Central memory CD8-positive, alpha-beta T cell (primary cell): ENCODE measurements around the gene CCDC174.

Experiments used
- ATAC-seq: fragments of 150-1000 bp; cut with Tn5 transposase; replicated peaks from 2 replicates; pipeline ENCODE4 v1.10.0; 2022; ENCODE audit warnings: mild to moderate bottlenecking, moderate FRiP score, moderate number of reproducible peaks; ENCODE audit not compliant: poor library complexity, severe bottlenecking; ENCODE audit errors: extremely low read depth
- DNase-seq, 2 donors: peaks; one replicate each; pipeline ENCODE4 v3.0.0; 2021; ENCODE audit warnings: low spot score in 2 of 2
- H3K27ac Mint-ChIP-seq: one replicate; pipeline ENCODE4 v1.8.0; 2022; ENCODE audit warnings: low read depth, mild to moderate bottlenecking, moderate library complexity, mixed read lengths
- H3K27me3 Mint-ChIP-seq: one replicate; pipeline ENCODE4 v1.8.0; 2022; ENCODE audit warnings: mixed read lengths
- H3K36me3 Mint-ChIP-seq: one replicate; pipeline ENCODE4 v1.8.0; 2022; ENCODE audit warnings: mild to moderate bottlenecking, moderate library complexity, mixed read lengths; ENCODE audit not compliant: insufficient read depth
- H3K4me1 Mint-ChIP-seq: one replicate; pipeline ENCODE4 v1.8.0; 2022; ENCODE audit warnings: mixed read lengths
- H3K4me3 Mint-ChIP-seq: one replicate; pipeline ENCODE4 v1.8.0; 2022; ENCODE audit warnings: mild to moderate bottlenecking, moderate library complexity, mixed read lengths
- H3K9me3 Mint-ChIP-seq: one replicate; pipeline ENCODE4 v1.8.0; 2022; ENCODE audit warnings: mixed read lengths

Gene CCDC174

DNA sequence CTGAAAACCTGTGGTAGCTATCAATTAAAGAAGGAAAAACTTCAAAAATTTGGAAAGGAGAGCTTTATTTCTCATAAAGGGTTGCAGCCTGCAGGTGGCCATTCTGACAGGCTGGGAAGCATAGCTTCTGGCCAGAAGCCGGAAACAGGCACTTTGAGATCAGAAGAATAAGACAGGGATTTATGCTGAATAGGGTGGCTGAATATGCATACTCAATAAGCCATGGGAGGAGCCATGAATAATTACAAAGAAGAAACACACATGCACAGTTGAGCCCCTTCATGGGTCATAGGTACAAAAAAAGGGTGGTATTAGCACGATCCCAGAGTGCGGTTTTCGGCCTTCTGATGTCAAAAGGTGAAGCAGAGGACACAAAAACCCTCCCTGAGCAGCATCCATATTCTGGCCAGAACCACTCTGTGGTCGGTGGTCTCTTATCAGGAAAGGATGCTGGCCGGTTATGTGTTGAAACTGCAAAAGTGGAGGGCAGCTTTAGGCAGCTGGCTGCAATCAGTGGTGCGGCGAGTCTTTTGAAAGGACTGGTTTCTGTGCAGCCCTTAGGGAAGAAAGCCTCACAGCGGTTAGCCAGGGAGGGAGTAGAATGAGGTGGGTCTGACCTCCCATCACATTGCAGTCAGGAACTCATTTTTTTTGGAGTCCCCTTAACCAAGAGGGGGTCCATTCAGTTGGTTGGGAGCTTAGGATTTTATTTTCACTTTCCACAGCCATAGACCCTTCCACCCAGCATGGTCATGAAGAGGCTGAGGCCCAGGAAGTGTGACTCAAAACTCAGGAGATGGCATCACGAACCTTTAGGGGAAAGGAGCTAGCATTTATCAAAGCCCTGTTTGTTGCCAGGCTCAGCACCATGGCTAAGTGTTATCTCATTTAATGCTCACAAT lies 34.7 kb upstream of the CCDC174 start:
- Mint-ChIP-seq H3K9me3 (no peaks in the 10 kb centered on the region), H3K27me3 (peaks cover 53% of the 10 kb centered on the region), H3K36me3 (peaks cover 3% of the 10 kb centered on the region), H3K27ac (no peak overlapping the region), H3K4me1 (no peaks in the 10 kb centered on the region), H3K4me3 (no peak overlapping the region)
- no peak for DNase-seq
- ATAC-seq: no peak

DNA sequence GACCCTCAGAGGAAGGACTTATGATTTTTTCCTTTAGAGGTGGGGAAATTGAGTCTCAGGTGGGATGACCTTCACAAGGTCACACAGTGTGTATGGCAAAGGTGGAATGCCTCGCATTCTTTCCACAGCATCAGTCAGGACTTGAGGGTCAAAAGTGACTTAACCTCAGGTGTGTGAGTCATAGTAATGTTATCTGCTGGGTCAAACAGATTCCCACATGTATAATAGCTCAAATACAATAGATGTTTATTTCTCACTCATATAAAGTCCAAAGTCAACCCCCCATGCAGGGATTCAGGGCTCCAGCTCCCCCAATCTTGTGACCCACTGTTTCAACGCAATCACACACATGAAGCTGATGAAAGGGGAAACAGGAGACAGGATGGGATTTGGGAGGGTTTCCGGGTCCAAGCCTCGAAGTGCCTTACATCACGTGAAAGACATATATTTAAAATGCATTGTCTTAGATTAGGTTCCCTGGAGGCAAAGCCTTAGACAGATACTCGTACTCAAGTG lies 34.0 kb upstream of the CCDC174 start:
- Mint-ChIP-seq H3K4me3 (no peak overlapping the region), H3K36me3 (peaks cover 1% of the 10 kb centered on the region), H3K27ac (no peak overlapping the region), H3K27me3 (peaks cover 47% of the 10 kb centered on the region), H3K4me1 (no peaks in the 10 kb centered on the region), H3K9me3 (no peaks in the 10 kb centered on the region)
- ATAC-seq: no peak
- DNase-seq: no peak

DNA sequence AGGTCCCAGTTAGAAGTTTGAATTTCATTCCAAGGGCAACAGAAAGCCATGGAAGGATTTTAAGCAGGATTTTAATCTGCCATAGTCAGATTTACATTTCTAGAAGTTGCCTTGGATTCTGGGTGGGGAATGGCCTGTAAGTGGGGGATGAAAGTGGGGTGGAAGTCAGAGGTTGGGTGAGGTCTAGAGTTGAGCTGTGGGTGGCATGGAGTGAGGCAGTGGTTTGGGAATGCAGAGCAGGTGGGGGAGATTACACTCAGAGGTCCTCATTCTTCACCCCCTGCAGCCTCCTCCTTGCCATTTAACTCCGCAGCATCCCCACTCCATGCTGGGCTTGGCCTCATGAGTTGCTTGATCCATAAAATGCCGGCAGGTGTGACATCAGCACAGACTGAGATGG lies 32.0 kb upstream of the CCDC174 start:
- no peaks in the 10 kb centered on the region for H3K9me3 Mint-ChIP-seq
- DNase-seq (no peak), ATAC-seq (no peak)
- H3K4me1 Mint-ChIP-seq: no peaks in the 10 kb centered on the region
- H3K36me3 Mint-ChIP-seq: peaks cover 1% of the 10 kb centered on the region
- H3K4me3 Mint-ChIP-seq: no peak overlapping the region
- no peak overlapping the region for H3K27ac Mint-ChIP-seq
- peaks cover 54% of the 10 kb centered on the region for H3K27me3 Mint-ChIP-seq

DNA sequence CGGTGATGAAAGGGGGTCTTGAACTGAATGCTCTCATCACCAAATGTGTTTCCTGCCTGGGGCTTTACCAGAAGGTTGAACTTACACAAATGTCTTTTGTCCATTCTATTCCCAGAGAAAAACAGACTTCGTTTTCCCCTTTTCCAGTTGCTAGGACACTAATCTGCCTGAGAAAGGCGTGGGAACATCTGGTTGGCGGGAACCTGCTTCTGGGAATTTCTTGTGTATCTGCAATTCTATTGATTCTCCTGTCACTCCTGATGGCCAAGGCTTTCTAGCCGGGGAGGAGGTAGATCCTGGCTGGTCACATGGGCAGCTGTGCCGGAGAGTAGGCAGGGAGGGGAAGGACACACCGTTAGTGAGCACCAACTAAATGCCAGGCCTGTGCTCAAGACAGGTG lies 31.1 kb upstream of the CCDC174 start:
- no peaks in the 10 kb centered on the region for H3K9me3 Mint-ChIP-seq
- DNase-seq (no peak), ATAC-seq (no peak)
- no peaks in the 10 kb centered on the region for H3K4me1 Mint-ChIP-seq
- no peak overlapping the region for H3K27ac Mint-ChIP-seq
- no peak overlapping the region for H3K4me3 Mint-ChIP-seq
- no peaks in the 10 kb centered on the region for H3K36me3 Mint-ChIP-seq
- H3K27me3 Mint-ChIP-seq: peaks cover 57% of the 10 kb centered on the region

DNA sequence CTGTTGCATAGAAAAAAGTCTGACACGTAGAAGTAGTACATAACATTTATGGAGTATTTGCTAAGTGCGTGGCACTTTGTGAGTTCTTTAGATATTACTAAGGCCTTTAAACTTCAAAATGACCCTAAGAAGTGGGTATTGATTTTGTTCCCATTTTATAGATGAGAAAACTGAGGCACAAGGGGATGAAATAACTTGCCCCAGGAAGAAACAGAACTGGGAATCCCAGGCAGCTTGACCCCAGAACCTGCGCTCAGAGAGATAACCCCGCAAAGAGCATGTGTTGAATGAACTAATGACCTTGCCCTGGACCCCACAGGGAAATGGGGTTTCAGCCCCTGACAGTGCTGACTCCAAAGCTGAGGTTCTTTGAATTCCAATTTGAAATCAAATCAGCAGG lies 30.5 kb upstream of the CCDC174 start:
- Mint-ChIP-seq H3K4me3 (no peak overlapping the region), H3K9me3 (no peaks in the 10 kb centered on the region), H3K27ac (no peak overlapping the region), H3K36me3 (no peaks in the 10 kb centered on the region), H3K4me1 (no peaks in the 10 kb centered on the region), H3K27me3 (peaks cover 51% of the 10 kb centered on the region)
- DNase-seq (no peak), ATAC-seq (no peak)

DNA sequence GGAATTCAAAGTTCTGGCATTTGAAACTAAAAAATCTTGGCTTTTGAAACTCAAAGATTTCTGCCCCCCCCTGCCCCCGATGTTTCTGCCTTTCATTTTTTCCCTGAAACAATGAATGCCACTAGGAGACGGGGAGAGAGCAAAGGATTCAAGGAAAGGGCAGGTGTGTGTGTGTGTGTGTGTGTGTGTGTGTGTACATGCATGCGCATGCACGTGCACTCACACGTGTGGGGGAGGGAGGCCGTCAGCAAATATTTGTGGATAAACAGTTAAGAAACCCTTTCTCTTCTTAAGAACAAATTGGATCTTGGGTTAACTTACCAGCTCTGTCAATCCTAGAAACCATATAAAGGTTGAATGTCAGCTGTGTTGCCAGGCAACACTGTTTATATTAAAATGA lies 29.2 kb upstream of the CCDC174 start:
- DNase-seq: no peak
- Mint-ChIP-seq H3K9me3 (no peaks in the 10 kb centered on the region), H3K4me3 (no peak overlapping the region), H3K36me3 (no peaks in the 10 kb centered on the region), H3K27me3 (peaks cover 47% of the 10 kb centered on the region), H3K4me1 (no peaks in the 10 kb centered on the region), H3K27ac (no peak overlapping the region)
- ATAC-seq: no peak

DNA sequence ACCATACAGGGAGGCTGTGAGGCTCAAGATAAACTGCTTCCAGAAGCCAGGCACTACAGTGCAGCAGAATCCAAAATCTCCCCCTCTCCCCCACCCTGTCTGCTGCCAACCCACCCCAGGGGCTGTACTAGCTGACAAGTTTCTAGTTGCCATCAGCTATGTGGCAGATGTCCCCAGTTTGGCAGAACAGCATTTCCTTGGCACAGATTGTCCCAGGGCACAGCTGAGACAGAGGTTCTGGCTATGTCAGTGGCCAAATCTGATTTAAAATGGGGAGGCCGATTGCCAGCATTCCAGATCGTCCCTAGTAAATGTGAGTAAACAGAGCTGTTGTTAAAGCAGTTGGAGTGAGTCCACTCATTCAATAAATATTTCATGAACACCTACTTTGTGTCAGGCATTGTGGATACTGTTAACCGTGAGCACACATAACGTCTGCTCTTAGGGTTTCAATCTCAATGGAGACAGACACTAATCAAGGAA lies 28.0 kb upstream of the CCDC174 start:
- Mint-ChIP-seq H3K27ac (no peak overlapping the region), H3K4me1 (no peaks in the 10 kb centered on the region), H3K9me3 (no peaks in the 10 kb centered on the region), H3K27me3 (peaks cover 50% of the 10 kb centered on the region), H3K4me3 (no peak overlapping the region), H3K36me3 (no peaks in the 10 kb centered on the region)
- ATAC-seq: no peak
- DNase-seq: no peak

DNA sequence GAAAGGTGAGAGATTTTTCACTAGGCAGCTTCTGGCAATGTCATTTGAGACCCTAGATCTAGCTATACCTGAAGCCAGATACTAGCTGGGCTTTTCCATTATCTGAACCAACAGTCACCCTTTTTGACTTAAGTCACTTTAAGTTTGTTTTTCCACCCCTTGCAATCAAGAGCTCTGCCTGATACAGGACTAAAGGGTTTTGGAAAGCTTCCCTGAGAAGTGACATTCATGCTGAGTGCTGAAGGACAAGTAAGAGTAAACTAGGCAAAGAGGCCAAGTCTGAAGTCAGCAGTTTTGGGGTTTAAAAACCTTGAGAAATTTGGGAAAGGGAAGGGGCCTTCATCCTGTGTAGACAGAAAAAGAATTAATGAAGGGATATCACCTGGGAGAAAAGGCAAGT lies 27.1 kb upstream of the CCDC174 start:
- Mint-ChIP-seq H3K4me3 (no peak overlapping the region), H3K36me3 (no peaks in the 10 kb centered on the region), H3K4me1 (no peaks in the 10 kb centered on the region), H3K27me3 (peaks cover 50% of the 10 kb centered on the region), H3K9me3 (no peaks in the 10 kb centered on the region), H3K27ac (no peak overlapping the region)
- ATAC-seq (no peak), DNase-seq (no peak)

DNA sequence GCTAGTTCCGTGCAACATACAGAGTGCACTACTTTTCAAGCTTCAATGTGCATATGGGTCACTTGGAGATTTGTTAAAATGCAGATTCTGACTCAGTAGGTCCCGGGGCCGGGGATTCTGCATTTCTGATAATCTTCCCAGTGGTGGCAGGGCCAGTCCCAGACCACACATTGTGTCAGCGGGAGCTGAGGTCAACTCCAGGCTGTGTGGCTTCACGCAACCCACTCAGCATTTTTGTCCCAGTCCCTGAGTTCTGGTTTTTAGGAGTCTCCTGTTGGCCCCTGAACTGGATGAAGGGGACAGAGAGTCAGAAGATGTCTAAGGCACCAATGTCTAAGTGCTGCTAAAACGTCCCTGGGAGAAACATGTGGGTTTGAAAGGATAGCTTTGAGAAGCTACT lies 26.1 kb upstream of the CCDC174 start:
- H3K4me1 Mint-ChIP-seq: no peaks in the 10 kb centered on the region
- no peak overlapping the region for H3K27ac Mint-ChIP-seq
- no peak for ATAC-seq
- H3K27me3 Mint-ChIP-seq: peaks cover 49% of the 10 kb centered on the region
- DNase-seq: no peak
- H3K9me3 Mint-ChIP-seq: no peaks in the 10 kb centered on the region
- no peak overlapping the region for H3K4me3 Mint-ChIP-seq
- no peaks in the 10 kb centered on the region for H3K36me3 Mint-ChIP-seq

DNA sequence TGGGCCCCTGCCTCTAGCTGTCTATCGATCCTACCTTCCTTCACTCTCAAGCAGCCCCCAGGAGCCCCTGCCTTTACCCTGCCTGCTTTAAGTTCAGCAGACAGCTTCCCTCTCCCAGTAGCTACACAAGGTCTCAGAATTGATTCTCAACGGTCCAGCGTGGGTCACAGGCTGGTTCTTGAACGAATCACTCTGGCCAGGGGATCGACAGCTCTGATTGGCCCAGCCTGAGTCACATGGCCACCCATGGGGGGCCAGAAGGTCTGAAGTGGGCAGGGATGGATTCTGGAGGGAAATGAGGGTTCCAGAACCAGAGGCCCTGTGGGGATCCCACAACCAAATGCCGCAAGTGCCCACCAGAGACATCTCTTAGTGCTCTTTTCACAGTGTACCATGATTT lies 23.7 kb upstream of the CCDC174 start:
- no peaks in the 10 kb centered on the region for H3K36me3 Mint-ChIP-seq
- peaks cover 49% of the 10 kb centered on the region for H3K27me3 Mint-ChIP-seq
- H3K4me1 Mint-ChIP-seq: no peaks in the 10 kb centered on the region
- DNase-seq (no peak), ATAC-seq (no peak)
- no peak overlapping the region for H3K4me3 Mint-ChIP-seq
- H3K9me3 Mint-ChIP-seq: no peaks in the 10 kb centered on the region
- H3K27ac Mint-ChIP-seq: no peak overlapping the region

DNA sequence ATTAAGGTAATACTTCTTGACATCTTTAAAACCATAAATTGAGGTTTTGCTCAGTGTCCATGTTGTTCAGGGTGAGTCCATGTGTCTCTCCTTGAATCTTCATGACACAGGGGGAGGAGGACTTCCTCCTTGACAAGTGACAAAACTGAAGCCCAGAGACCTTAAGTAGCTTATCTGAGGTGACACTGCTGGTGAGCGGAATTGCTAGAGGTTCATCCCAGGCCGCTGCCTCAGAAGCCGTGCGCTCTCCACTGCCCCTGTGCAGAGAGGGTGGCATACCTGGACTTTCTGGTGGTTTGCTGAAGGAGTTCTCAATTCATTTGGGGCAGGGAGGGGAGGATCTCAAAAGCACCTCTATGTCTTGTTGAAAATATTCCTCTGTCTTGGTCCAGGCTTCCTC lies 23.2 kb upstream of the CCDC174 start:
- Mint-ChIP-seq H3K27ac (no peak overlapping the region), H3K4me1 (no peaks in the 10 kb centered on the region), H3K9me3 (no peaks in the 10 kb centered on the region), H3K36me3 (no peaks in the 10 kb centered on the region), H3K4me3 (no peak overlapping the region), H3K27me3 (peaks cover 49% of the 10 kb centered on the region)
- ATAC-seq (no peak), DNase-seq (no peak)

DNA sequence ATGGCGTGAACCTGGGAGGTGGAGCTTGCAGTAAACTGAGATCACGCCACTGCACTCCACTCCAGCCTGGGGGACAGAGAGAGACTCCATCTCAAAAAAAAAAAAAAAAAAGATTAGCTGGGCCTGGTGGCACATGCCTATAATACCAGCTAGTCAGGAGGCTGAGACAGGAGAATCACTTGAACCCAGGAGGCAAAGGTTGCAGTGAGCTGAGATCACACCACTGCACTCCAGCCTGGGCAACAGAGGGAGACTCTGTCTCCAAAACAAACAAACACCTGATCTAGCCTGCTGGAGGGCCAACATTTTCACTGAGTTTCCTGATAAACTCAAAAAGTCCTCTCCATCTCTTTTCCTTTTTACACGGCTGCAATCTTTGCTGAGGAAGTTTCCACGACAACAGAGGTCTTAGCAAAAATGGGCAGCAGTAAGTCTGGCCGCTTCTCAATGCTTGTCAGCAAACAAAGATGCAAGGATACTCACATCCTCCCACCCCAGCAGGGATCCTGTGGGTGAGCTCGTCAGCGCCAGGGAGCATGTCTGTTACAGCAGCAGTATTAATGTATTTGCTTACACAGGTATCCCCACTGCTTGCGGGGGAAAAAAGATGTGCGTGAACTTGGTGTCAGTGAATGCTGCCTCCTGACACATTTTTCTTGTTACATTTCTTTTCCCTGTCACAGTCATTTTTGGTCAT lies 21.0 kb upstream of the CCDC174 start:
- Mint-ChIP-seq H3K4me3 (no peak overlapping the region), H3K9me3 (no peaks in the 10 kb centered on the region), H3K4me1 (no peaks in the 10 kb centered on the region), H3K27me3 (peaks cover 49% of the 10 kb centered on the region), H3K36me3 (no peaks in the 10 kb centered on the region), H3K27ac (no peak overlapping the region)
- DNase-seq (no peak), ATAC-seq (no peak)

DNA sequence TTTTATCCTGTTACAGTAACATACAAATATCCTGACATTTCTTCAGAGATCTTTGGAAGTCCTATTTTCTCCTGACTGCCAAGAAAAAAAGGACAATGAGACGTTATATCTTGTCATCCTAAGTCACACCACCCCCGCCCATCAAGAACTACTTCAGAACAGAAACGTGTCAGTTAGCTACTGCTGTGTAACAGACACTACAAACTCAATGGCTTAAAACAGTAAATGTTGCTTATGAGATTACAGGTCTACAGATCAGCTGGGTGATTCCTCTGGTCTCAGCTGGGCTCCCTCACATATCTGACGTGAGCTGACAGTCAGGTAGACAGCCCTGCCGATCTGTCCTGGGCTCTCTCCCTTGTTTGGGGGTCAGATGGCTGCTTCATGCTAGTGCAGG lies 20.5 kb upstream of the CCDC174 start:
- H3K36me3 Mint-ChIP-seq: no peaks in the 10 kb centered on the region
- H3K27me3 Mint-ChIP-seq: peaks cover 54% of the 10 kb centered on the region
- H3K9me3 Mint-ChIP-seq: no peaks in the 10 kb centered on the region
- H3K4me3 Mint-ChIP-seq: no peak overlapping the region
- DNase-seq: no peak
- no peak overlapping the region for H3K27ac Mint-ChIP-seq
- no peaks in the 10 kb centered on the region for H3K4me1 Mint-ChIP-seq
- ATAC-seq: no peak
